ENCODE results near the gene CDK19.
"Not testable (repeated sequence)": the region's sequence is repeated elsewhere in the genome, so short reads cannot be mapped to it uniquely, and the experiment has no call there.

The CDK19 gene

DNA sequence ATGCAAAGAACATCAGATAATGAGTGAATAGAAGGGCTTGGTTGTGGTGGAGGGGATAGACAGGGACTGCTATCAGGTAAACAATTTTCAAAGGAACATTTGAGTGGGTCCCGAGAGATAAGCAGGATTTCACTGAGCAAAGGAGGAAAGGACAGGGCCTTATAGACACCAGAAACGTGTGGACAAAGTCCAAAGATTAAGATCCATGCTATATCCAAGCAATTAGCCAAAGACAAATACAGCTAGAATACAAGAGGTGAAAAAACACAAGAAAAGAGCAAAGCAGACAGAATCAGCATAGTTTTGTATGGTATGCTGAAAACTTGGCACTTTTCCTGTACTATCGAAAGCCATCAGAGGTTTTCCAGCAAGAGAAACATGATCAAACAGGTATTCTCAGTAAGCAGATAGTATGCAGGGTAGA is 59.8 kb downstream of the CDK19 start:
- no peak for DNase-seq

- DNase-seq, result not testable (repeated sequence)
These were observed 61.2 kb downstream of the CDK19 start for GRCh38 chr6:110753936-110754668.

GRCh38 chr6:110748453-110748852 is 66.8 kb downstream of the CDK19 start:
- DNase-seq, result no peak

DNA sequence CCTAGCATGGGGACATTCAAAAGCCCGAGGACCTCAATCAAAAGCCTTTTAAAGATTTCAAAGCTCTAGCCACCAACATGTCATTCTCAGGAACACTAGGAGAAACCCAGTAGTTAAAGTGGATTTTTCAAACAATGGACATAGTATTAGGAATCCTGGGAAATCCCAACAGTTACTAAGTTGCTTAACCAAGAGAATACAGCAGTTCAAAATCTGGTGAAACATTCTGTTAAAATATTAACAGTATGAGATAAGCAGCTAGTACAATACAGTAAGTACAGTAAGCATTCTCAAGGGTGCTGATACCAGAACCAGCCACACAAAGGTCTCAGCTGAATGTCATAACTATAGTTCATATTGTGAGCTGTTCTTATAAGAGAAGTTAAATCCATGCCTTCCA is 68.6 kb downstream of the CDK19 start:
- DNase-seq, result no peak

GRCh38 chr6:110744991-110745390 is 70.3 kb downstream of the CDK19 start:
- no peak for DNase-seq

GRCh38 chr6:110742552-110742951 is 72.7 kb downstream of the CDK19 start:
- not testable (repeated sequence) for DNase-seq

DNA sequence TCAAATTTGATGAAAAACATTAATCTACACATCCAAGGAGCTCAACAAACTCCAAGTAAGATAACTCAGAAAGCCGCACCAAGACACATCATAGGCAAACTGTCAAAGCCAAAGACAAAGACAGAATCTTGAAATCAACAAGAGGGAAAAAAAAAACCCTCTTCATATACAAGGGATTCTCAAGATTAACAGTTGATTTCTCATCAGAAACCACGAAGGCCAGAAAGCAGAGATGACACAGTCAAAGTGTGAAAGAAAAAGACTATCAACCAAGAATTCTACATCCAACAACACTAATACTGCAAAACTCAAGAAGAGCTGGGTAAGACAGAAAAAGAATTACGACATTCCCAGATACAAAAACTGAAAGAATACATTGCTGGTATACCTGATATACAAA is 73.8 kb downstream of the CDK19 start:
- DNase-seq, result no peak

- no peak for DNase-seq
These were observed 76.3 kb downstream of the CDK19 start for GRCh38 chr6:110738899-110739365.

DNA sequence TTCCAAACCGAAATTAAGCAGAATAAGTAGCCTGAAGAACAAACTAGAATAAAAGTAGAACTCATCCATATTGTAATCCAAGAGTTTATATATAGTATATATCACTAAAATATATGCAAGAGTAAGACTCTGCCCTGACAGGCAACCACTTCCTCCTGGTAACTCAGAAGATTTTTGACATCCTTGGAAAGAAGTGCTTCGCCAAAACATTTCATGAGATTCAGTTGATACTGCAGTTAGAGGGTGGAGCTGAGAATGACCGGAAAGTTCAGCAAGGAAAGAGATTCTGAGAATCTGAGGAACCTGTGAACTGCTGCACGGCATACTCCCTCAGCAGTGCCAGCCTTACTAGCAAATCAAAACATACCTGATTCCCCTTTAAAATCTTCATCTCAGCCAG is 79.6 kb downstream of the CDK19 start:
- no peak for DNase-seq

DNA sequence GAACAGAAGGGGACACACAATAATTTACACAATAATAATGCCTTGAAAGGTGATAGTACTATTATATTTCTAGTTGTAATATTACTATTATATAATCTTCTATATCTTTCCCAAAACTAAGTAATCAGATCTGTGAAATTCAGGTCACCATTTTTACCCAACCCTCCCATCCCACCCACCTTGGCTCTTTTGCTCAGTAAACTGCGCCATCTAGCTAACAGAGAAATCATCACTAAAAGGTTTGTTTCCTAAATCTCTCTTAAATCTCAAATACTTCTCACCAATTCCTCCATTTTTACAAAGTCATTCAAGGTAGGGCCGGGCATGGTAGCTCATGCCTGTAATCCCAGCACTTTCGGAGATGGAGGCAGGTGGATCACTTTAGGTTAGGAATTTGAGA is 83.4 kb downstream of the CDK19 start:
- no peak for DNase-seq

- no peak for DNase-seq
These were observed 84.1 kb downstream of the CDK19 start for GRCh38 chr6:110731196-110731595.

DNA sequence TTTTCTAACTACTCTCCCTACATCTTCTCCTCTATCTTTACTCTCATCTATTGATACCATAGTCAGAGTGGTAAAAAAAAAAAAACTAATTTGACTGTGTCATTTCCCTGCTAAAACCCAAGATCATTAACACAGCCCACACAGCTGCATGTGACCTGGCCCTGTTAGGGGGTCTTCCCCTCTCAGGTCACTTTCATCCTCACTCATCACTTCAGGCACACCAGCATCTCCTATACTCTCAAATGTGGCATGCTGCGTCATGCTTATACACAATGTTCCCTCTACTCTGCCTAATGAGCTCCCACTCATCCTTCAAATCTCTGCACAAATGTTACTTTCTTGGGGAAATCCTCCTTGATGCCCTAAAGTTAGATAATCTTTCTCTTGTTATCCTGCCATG is 86.8 kb downstream of the CDK19 start:
- DNase-seq, result no peak

DNA sequence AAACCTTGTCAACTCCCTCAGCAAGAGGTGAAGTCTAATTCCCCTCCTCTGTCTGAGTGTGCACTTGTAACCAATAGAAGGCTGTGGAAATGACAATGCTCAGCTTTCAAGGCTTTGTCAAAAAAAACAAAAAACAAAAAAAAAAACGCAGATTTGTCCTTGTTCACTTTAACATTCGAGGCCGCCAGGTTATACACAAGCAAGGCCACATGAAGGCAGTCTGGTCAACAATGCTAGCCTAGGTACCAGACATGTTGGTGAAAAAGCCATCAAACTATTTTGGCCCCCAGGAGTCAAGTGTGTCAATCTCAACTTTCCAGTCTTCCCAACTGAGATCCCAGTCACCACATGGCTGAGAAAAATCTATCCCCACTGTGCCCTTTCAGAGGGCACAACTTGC is 92.3 kb downstream of the CDK19 start:
- no peak for DNase-seq

DNA sequence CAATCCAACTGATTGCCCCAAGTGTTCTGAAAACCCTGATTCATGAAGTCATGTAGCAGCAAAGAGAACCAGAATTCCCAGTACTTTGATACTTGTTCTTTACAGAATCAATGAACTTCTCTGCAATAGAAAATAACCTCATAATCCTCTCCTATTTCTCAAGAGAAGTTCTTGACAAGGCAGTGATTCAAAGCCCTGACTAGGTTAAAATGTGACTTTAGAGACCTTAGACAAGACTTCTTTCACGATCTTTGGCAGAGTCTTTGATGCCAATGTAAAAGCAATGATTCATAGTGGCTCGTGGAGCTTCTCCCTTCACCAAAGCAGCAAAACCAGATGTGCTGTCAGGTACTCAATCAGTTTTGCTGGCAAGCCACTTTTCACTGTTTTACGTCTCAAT is 95.2 kb downstream of the CDK19 start:
- DNase-seq, result no peak

DNA sequence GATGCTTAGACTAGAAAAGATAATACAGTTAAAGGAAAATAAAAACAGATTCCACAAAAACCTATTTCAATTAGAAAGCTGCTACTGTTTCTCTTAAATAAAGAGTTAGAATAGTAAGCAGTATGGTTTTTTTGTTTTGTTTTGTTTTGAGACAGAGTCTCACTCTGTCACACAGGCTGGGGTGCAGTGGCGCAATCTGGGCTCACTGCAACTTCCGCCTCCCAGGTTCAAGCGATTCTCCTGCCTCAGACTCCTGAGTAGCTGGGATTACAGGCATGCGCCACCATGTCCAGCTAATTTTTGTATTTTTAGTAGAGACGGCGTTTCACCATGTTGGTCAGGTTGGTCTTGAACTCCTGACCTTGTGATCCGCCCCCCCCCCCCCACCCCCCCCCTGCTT is 95.7 kb downstream of the CDK19 start:
- DNase-seq, result not testable (repeated sequence)

GRCh38 chr6:110714143-110714542 is 101.1 kb downstream of the CDK19 start:
- DNase-seq, result peak; percentile 76

DNA sequence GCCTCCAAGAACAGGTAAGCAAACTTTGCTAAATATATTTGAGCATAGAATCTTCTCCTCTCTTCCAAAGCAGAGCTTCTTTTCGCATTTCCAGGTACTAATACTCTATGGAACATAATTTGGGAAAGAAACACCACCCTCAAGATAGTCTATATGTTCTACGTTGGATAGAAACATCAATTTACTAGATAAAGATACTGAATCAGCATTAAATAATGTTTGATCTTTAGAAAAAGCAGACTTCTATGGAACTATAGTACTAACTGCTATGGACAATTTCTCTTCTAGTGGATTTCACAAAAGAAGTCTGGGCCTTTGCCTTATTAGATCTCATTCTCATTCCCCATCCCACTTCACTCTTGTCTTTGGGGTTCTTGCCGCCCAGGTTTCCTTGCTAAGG is 103.0 kb downstream of the CDK19 start:
- no peak for DNase-seq

GRCh38 chr6:110710115-110710514 is 105.2 kb downstream of the CDK19 start:
- DNase-seq, result no peak

- peak; percentile 60 for DNase-seq
These were observed 106.8 kb downstream of the CDK19 start for GRCh38 chr6:110708295-110708950.

DNA sequence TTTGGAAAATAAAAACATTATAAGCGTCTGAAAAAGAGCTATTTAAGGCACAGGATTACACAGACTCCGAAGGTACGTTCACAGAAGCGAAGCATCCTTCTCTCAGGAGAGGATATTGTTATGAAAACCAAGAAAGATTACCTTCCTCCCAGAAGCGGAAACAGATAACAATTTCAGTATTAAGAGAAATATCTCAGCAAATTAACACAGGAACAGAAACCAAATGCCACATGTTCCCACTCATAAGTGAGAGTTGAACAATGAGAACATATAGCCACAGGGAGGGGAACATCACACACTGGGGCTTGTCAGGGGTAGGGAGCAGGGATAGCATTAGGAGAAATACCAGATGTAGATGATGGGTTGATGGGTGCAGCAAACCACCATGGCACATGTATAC is 109.7 kb downstream of the CDK19 start:
- DNase-seq, result no peak

DNA sequence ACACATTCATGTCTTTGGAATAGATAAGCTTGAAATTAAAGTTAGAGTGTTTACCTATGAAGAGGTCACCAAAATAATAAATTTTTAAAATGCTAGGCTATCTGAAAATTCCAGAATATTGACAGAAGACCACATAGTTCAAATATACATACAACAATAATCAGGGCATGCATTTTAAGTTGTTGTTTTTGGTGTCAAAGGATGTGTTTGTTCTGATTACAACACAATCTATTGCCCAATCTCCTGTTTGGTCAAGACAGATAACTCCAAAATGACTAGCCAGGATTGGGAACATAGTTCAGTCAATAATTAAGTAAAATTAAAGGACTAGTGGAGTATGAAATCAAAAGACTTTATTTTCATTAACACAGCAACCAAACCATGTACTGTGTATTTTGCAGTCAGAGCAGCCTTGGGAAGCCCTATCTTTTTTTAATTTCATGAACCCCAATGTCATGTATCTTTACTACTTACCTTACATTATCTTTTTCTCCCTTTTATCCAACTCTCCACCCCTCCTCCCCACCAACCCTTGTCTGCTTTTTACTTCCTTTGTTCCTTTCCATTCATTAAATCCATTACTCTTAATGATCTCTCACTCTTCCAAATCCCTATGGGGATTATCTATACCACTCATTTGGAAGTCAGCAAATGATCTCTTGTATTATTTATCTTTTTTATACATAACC is 111.2 kb downstream of the CDK19 start:
- peak; percentile 43 for DNase-seq

DNA sequence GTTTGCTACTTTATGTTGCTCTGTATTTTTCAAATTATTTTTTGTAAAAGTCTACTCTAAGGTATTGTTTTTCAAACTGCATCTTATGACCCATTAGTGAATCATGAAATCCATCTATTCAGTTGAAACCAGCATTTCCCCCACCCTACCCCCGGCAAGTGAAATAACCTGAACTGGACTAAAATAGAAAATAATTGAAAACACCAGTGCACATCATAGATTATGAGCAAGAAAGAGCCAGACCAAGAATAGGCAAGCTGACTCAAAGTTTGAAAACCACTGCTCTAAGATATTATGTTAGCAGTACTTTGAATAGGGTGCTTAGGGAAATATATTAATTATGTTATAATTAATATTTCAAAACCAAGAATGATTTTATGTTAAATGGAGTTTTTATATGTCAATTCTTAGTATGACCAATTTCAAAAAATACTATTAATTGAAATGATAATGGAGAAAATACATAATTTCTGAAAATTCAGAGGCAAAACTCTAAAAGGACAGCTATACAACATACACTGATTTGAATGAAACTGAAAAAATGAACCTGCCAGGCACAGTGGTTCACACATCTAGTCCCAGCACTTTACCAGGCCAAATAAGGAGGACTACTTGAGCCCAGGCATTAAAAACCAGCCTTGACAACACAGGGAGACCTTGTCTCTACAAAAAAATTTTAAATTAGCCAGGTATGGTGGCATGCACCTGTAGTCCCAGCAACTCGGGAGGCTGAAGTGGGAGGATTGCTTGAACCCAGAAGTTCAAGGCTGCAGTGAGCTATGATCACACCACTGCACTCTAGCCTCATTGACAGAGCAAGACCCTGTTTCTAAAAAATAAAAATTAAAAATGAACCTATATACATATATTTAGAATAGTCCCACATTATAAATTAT is 112.0 kb downstream of the CDK19 start:
- DNase-seq, result peak; percentile 47

- DNase-seq, result no peak
These were observed 115.5 kb downstream of the CDK19 start for GRCh38 chr6:110699780-110700179.

Data from HCEC 1CT (cell line).